WTC11 (cell line): Measurements from ENCODE around the gene APOL1. TPM values are rescaled to one million over a fixed set of nuclear protein-coding genes. Genes with fewer than 3 reads are reported as not detected.

Experiments
- ATAC-seq: fragments of 200-7000 bp; cut with Tn5 transposase; 2 replicates; pipeline ENCODE4 v1.10.0; 2021; ENCODE audit warnings: mild to moderate bottlenecking, moderate library complexity
- CTCF ChIA-PET: fragments of 300-600 bp; sonication (Branson Sonifier 250); formaldehyde crosslinking; loops from one replicate; lab custom pipeline; 2021; ENCODE audit warnings: antibody characterized with exemption; lab: Charles Lee
- POLR2A ChIA-PET: fragments of 350-600 bp; sonication (Branson Sonifier 250); formaldehyde crosslinking; loops from one replicate; lab custom pipeline; 2021; ENCODE audit warnings: antibody characterized with exemption; lab: Charles Lee
- DNase-seq: peaks from one replicate; pipeline ENCODE4 v3.0.0; 2021; ENCODE audit warnings: low spot score
- H3K27ac Mint-ChIP-seq: 2 replicates; pipeline ENCODE4 v1.8.0; 2021; ENCODE audit warnings: mixed read lengths
- H3K27me3 Mint-ChIP-seq: 2 replicates; pipeline ENCODE4 v1.8.0; 2021; ENCODE audit warnings: low read depth, mild to moderate bottlenecking, moderate library complexity, mixed read lengths
- H3K36me3 Mint-ChIP-seq: 2 replicates; pipeline ENCODE4 v1.8.0; 2021; ENCODE audit warnings: mixed read lengths
- H3K4me1 Mint-ChIP-seq: 2 replicates; pipeline ENCODE4 v1.8.0; 2022; ENCODE audit warnings: mixed read lengths
- H3K4me3 Mint-ChIP-seq: 2 replicates; pipeline ENCODE4 v1.8.0; 2021; ENCODE audit warnings: mild to moderate bottlenecking, moderate library complexity, mixed read lengths
- H3K9me3 Mint-ChIP-seq: 2 replicates; pipeline ENCODE4 v1.8.0; 2021; ENCODE audit warnings: mixed read lengths
- ATF1 ChIP-seq: sonication (generic); formaldehyde crosslinking; IDR thresholded peaks from 2 replicates; pipeline ENCODE4 v1.8.1; 2023; ENCODE audit warnings: mild to moderate bottlenecking, moderate library complexity, missing genetic modification reagents
- E2F4 ChIP-seq: sonication (generic); formaldehyde crosslinking; IDR thresholded peaks from 2 replicates; pipeline ENCODE4 v1.8.1; 2022; ENCODE audit warnings: low read depth, mild to moderate bottlenecking, moderate library complexity, missing genetic modification reagents, borderline replicate concordance
- ELF4 ChIP-seq: sonication (generic); formaldehyde crosslinking; IDR thresholded peaks from 2 replicates; pipeline ENCODE4 v1.8.1; 2022; ENCODE audit warnings: low read depth, mild to moderate bottlenecking, moderate library complexity, missing genetic modification reagents
- JUN ChIP-seq: sonication (generic); formaldehyde crosslinking; IDR thresholded peaks from 2 replicates; pipeline ENCODE4 v1.8.0; 2023; ENCODE audit warnings: mild to moderate bottlenecking, missing genetic modification reagents
- TCF7 ChIP-seq: sonication (generic); formaldehyde crosslinking; IDR thresholded peaks from 2 replicates; pipeline ENCODE4 v1.8.0; 2022; ENCODE audit warnings: mild to moderate bottlenecking, low read depth, missing genetic modification reagents, moderate library complexity
- TEAD1 ChIP-seq: sonication (generic); formaldehyde crosslinking; IDR thresholded peaks from 2 replicates; pipeline ENCODE4 v1.8.0; 2022; ENCODE audit warnings: mild to moderate bottlenecking, missing genetic modification reagents
- ZNF121 ChIP-seq: sonication (generic); formaldehyde crosslinking; IDR thresholded peaks from 2 replicates; pipeline ENCODE4 v1.8.0; 2023; ENCODE audit warnings: missing genetic modification reagents
- ZNF317 ChIP-seq: sonication (generic); formaldehyde crosslinking; IDR thresholded peaks from 2 replicates; pipeline ENCODE4 v1.8.1; 2023; ENCODE audit warnings: low read depth, mild to moderate bottlenecking, moderate library complexity, missing genetic modification reagents, borderline replicate concordance
- ZNF425 ChIP-seq: fragments of 250-450 bp; sonication (Bioruptor Pico); conservative IDR thresholded peaks from 2 replicates; pipeline ENCODE4 v1.9.0; 2021; ENCODE audit warnings: mild to moderate bottlenecking
- total RNA-seq: library from RNA; stranded (reverse); gene quantifications from 3 replicates; pipeline ENCODE4 v1.2.3, GENCODE V29; 2021
- TF ChIP-seq, protein P1 (sequence below): fragments of 250-450 bp; sonication (Bioruptor Pico); IDR thresholded peaks from 2 replicates; pipeline ENCODE4 v1.9.0; 2021; ENCODE audit warnings: mild to moderate bottlenecking, borderline replicate concordance
- TF ChIP-seq, protein P2 (sequence below): sonication (generic); formaldehyde crosslinking; IDR thresholded peaks from 2 replicates; pipeline ENCODE4 v1.8.0; 2023; ENCODE audit warnings: missing genetic modification reagents, mild to moderate bottlenecking, borderline replicate concordance

APOL1 gene
- total RNA-seq, 1 experiment from 2014 or later, result 0.35 TPM

DNA sequence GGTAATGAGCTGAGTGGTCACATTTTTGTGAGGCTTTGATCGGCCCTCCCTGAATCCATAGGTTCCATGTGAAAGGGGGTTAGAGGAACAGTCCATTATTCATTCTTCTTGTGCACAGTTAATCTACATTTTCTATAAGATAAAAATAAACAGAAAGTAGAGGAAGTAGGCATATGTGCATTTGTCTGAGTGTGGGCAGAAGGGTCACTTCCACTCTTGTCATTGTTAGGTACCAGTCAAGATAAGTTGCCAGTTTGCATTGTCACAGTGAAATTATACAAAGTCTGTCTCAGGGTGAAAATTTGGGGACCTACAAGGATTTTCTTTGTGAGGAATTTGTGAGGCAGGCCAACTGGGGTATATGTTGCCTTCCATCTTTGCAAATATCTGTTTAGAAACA lies 46.7 kb upstream of the APOL1 start (continued):
- TF ChIP-seq, protein P1, sequence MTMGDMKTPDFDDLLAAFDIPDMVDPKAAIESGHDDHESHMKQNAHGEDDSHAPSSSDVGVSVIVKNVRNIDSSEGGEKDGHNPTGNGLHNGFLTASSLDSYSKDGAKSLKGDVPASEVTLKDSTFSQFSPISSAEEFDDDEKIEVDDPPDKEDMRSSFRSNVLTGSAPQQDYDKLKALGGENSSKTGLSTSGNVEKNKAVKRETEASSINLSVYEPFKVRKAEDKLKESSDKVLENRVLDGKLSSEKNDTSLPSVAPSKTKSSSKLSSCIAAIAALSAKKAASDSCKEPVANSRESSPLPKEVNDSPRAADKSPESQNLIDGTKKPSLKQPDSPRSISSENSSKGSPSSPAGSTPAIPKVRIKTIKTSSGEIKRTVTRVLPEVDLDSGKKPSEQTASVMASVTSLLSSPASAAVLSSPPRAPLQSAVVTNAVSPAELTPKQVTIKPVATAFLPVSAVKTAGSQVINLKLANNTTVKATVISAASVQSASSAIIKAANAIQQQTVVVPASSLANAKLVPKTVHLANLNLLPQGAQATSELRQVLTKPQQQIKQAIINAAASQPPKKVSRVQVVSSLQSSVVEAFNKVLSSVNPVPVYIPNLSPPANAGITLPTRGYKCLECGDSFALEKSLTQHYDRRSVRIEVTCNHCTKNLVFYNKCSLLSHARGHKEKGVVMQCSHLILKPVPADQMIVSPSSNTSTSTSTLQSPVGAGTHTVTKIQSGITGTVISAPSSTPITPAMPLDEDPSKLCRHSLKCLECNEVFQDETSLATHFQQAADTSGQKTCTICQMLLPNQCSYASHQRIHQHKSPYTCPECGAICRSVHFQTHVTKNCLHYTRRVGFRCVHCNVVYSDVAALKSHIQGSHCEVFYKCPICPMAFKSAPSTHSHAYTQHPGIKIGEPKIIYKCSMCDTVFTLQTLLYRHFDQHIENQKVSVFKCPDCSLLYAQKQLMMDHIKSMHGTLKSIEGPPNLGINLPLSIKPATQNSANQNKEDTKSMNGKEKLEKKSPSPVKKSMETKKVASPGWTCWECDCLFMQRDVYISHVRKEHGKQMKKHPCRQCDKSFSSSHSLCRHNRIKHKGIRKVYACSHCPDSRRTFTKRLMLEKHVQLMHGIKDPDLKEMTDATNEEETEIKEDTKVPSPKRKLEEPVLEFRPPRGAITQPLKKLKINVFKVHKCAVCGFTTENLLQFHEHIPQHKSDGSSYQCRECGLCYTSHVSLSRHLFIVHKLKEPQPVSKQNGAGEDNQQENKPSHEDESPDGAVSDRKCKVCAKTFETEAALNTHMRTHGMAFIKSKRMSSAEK (CRISPR knock-in tag), result no peak
- TF ChIP-seq E2F4 (CRISPR knock-in tag) (no peak), ELF4 (no peak), TCF7 (no peak), ZNF317 (no peak), ZNF121 (CRISPR knock-in tag) (no peak), ATF1 (no peak)

GRCh38 chr22:36208162-36208765 lies 44.7 kb upstream of the APOL1 start:
- H3K36me3 Mint-ChIP-seq, result peaks cover 19% of the 10 kb centered on the region
- TF ChIP-seq, protein P2, sequence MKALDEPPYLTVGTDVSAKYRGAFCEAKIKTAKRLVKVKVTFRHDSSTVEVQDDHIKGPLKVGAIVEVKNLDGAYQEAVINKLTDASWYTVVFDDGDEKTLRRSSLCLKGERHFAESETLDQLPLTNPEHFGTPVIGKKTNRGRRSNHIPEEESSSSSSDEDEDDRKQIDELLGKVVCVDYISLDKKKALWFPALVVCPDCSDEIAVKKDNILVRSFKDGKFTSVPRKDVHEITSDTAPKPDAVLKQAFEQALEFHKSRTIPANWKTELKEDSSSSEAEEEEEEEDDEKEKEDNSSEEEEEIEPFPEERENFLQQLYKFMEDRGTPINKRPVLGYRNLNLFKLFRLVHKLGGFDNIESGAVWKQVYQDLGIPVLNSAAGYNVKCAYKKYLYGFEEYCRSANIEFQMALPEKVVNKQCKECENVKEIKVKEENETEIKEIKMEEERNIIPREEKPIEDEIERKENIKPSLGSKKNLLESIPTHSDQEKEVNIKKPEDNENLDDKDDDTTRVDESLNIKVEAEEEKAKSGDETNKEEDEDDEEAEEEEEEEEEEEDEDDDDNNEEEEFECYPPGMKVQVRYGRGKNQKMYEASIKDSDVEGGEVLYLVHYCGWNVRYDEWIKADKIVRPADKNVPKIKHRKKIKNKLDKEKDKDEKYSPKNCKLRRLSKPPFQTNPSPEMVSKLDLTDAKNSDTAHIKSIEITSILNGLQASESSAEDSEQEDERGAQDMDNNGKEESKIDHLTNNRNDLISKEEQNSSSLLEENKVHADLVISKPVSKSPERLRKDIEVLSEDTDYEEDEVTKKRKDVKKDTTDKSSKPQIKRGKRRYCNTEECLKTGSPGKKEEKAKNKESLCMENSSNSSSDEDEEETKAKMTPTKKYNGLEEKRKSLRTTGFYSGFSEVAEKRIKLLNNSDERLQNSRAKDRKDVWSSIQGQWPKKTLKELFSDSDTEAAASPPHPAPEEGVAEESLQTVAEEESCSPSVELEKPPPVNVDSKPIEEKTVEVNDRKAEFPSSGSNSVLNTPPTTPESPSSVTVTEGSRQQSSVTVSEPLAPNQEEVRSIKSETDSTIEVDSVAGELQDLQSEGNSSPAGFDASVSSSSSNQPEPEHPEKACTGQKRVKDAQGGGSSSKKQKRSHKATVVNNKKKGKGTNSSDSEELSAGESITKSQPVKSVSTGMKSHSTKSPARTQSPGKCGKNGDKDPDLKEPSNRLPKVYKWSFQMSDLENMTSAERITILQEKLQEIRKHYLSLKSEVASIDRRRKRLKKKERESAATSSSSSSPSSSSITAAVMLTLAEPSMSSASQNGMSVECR (CRISPR knock-in tag), result no peak
- TF ChIP-seq TEAD1 (CRISPR knock-in tag), result no peak
- TF ChIP-seq JUN, result no peak
- TF ChIP-seq ZNF425 (CRISPR knock-in tag), result no peak
- no peak overlapping the region for H3K4me3 Mint-ChIP-seq
- H3K27ac Mint-ChIP-seq, result no peak overlapping the region
- DNase-seq, result no peak
- no peak for ATAC-seq
- peaks cover 39% of the 10 kb centered on the region for H3K9me3 Mint-ChIP-seq
- peaks cover 18% of the 10 kb centered on the region for H3K27me3 Mint-ChIP-seq
- ChIA-PET CTCF (interaction anchor here (1.5 to 2.6 kb wide), 2 partner anchors 31 to 70 kb away, joined by 5 to 7 read pairs; partner anchors contain the start of gene APOL2), POLR2A (no interaction called here)
- H3K4me1 Mint-ChIP-seq, result peaks cover 17% of the 10 kb centered on the region
